Measurements from ENCODE around the gene GRK5.

The GRK5 gene

GRCh38 chr10:119407254-119407777, 199.9 kb downstream of the GRK5 start:
- DNase-seq (ENCODE audit: low read depth) = no peak

DNA sequence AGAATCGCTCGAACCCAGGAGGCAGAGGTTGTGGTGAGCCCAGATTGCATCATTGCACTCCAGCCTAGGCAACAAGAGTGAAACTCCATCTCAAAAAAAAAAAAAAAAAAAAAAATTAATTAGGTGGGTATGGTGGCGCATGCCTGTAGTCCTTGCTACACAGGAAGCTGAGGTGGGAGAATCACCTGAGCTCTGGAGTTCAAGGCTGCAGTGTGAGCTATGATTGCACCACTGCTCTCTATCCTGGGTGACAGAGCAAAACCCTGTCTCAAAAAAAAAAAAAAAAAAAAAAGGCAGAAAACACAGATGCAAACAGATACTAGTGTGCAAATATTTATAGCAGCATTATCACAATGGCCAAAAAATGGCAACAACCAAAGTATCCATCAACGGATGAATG, 200.7 kb downstream of the GRK5 start:
- DNase-seq (ENCODE audit: low read depth) = no peak

- DNase-seq (ENCODE audit: low read depth) = no peak
Measured at GRCh38 chr10:119408969-119409371, 201.6 kb downstream of the GRK5 start.

DNA sequence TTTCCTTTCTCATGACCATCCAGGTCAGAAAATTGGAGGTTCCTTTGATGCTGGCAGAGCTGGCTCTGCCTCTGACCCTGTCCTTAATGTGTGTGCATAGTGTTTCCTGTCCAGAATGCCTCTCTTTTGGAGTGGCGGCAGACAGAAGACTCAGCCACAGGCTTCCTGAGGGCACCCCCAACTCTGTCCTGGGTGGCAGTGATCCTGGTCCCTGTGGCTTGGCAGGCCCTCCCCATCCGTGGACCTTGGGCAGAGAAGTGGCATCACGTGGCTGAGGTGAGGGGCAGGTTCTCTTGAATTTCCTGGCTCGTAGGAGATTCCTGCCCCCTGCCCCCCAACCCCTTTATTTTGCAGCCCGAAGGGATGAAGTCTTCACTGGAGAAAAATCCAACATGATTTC, 202.0 kb downstream of the GRK5 start:
- DNase-seq (ENCODE audit: low read depth) = no peak

DNA sequence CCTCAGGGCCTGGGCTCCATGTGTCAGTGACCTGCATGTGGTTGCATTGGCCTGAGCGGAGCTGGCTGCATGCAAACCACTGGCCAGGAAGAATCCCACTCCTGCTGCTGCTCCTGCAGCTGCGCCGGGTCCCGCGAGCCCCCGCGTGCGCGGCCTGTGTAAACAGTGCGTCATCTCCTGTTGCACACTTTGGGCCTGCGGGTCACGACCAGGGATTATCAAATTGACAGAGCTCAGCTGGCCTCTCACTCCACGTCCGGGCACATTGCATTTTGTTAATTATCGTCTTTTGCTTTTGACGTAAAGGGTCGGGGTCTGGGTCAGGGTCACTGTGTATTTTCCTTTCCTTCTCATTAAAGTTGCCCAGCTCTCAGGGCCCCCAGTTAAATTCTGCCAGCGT, 202.5 kb downstream of the GRK5 start:
- DNase-seq (ENCODE audit: low read depth) = no peak

DNA sequence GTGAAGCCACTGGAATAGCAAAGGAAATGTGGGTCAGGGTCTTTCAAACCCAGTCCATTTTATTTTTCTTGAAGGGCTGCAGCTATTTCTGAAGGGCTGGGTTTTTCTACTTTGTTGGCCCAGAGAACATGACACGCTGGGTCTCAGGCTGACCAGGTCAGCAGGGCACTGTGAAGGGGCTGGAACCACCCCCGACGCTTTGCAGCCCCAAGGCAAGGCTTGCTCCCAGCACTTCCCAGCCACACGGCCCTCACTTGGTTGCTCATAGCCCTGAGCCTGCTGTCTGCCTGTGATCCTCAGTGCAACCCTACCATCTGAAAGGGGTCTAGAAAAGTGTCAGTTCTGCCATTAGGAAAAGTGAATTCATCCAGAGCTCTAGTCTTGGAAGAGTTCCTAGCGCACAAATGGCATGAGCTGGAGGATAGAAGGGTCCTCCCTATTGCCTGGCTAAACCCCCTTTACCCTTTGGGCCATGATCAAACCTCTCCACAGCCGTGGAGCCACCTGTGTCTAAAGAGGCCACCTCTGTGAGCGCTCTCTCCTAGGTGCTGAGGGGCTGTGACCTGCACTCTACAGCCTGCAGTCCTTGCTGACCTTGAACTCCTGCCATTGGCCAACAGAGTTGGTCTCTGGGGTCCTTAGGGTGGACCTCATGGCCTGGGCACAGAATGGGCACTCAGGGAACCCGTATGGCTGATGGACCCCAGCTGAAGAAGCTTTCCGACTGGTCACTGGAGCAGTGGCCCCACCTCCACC, 203.2 kb downstream of the GRK5 start:
- DNase-seq (ENCODE audit: low read depth) = no peak

DNA sequence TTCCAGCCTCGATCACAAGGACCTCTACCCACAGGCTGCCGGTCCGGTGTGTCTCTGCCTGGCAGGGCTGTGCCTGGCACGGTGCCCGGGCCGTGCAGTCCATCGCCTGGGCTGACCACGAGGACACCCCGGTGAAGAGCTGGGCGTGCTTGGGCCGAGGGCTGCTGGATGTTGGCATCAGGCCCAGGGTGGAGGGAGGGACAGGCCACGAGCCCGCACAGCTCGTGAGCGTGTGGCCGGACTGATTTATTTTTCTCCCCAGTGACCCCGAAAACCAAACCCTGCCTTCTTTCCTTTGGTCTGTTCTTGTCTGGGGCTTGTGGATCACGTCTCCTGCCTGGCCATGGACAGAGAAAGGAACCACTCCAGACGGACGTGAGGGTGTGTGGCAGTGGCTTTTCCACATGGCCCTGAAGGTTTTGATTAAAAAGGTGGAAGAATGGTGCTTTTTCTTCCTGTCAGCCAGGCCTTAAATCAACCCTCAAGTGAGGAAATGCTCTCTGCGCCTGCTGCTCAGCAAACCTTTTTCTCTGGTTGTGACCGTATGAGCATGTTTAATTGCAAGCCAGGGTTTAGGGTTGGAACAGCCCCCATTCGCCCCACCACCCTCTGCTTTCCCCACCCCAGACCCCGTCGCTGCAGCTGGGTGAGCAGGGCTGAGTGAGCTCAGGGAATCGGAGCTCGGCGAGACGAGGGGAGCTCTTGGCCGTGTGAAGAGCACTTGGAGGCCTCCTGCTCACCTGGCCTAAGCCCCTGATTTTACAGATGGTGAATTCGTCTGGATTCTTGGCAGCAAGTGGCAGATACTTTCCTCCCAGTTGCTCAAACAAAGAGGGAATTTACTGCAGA, 205.1 kb downstream of the GRK5 start:
- no peak for DNase-seq (ENCODE audit: low read depth)

- DNase-seq (ENCODE audit: low read depth) = no peak
Measured at GRCh38 chr10:119413093-119413453, 205.7 kb downstream of the GRK5 start.

GRCh38 chr10:119413471-119414080, 206.2 kb downstream of the GRK5 start:
- DNase-seq (ENCODE audit: low read depth) = no peak

DNA sequence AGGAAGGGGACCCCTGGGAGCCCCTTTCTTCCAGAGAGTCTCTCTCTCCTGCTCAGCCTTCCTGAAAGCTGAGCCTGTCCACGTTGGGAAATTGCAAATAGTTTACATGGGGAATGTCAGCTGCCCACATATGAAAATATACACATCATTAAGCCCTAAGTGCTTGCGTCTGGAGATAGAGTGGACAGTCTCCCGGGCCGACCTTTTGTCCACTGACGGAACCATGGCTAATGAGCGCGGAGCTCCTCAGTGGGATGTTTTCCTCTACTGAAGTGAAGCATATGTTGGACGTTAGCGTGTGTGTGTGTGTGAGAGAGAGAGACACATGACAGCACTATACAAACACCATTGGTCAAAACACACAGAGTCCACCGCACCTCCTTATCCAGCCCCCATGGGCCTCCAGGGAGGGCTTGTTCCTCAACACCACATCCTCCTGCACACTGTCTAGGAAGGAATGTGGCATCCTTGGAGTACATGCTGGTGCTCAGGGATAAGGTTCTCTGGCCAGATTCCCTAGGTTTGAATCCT, 206.8 kb downstream of the GRK5 start:
- DNase-seq (ENCODE audit: low read depth) = no peak

- DNase-seq (ENCODE audit: low read depth) = no peak
Measured at GRCh38 chr10:119415121-119415520, 207.8 kb downstream of the GRK5 start.

GRCh38 chr10:119415536-119416503, 208.4 kb downstream of the GRK5 start:
- no peak for DNase-seq (ENCODE audit: low read depth)

DNA sequence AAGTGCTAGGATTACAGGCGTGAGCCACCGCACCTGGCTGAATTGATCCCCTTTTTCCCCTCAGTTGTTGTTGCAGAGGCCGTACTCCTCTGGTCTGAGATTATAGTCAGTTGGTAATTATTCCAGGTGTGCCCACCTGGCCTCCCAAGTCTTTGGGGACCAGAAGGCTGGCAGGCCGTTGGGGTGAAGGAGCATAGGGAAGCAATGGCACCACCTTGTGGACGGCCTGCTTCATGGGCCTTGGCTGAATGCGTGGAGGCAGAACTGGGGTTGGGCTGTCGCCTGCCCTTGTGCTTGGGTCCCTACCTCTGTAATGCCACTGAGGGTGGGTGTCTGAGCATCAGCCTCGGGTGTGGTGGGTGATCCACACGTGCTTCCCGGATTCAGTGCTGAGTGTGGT, 209.5 kb downstream of the GRK5 start:
- DNase-seq (ENCODE audit: low read depth) = no peak

DNA sequence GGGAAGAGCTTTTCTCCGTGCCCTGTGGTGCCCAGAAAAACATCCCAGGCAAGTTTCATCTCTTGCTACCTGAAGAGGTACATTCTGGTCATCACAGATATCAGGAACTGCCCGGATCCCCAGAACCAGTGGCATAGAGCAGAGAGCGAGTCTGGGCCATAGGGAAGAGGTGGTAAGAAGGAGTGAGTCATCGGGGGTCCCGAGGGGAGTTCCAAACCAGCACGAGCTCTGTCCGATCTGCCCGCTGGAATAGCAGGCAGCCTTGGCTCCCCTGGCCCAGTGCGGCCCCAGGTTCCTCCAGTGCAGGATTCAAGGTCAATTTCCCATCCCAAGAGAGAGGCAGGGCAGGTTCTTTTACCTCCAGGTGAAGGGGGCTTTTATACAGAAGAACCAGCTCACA, 210.5 kb downstream of the GRK5 start:
- no peak for DNase-seq (ENCODE audit: low read depth)

- DNase-seq (ENCODE audit: low read depth) = no peak
Measured at GRCh38 chr10:119418362-119418761, 211.0 kb downstream of the GRK5 start.

GRCh38 chr10:119419931-119420330, 212.6 kb downstream of the GRK5 start:
- no peak for DNase-seq (ENCODE audit: low read depth)

DNA sequence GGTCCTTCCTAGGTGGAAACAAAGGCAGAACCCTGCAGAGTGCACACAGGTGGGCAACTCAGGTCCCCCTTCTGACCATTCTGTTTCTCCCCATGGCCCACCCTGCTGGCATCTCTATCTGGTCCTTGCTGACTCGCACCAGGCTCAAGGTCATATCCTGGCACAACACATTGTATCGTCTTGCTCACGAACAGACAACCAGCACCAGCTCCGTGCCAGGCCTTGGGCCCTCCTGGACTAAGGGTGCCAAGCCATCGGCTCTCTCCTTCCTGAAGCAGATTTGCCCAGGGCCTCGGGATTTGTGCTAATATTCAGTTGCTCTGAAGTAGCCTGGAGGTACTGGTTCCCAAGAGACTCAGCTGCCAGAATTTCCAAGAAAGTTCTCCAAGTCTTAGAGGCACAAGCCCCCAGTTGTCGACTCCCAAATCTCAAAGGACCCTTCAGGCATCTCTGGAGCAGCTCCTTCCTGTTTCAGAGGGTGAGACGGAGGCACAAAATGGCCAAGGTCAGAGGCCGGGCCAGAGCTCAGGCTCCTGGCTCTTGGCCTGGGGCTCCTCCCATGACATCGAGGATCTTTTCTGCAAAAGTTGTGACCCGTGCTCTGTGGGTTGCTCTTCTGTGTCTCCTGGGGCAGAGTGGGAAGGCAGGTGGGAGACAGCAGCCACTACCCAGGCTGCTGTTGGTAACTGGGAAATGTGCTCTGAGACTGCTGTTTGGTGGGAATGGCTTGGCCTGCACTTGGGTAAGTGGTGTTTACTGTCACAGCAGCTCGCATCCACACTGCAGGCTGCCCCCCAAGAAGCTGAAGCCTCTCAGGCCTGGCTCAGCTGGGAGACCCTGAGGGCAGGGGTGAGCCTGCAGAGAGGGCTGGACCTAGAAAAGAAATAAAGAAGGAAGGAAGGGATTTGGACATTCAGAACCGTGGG, 213.8 kb downstream of the GRK5 start:
- no peak for DNase-seq (ENCODE audit: low read depth)

GRCh38 chr10:119421891-119422681, 214.7 kb downstream of the GRK5 start:
- peak; percentile 50 for DNase-seq (ENCODE audit: low read depth)
